Erythroblast (primary cell): ENCODE data around the gene DACH1.

Experiments
- GATA1 ChIP-seq: IDR thresholded peaks from 2 replicates; pipeline ENCODE4 v1.6.1; 2011; ENCODE audit warnings: low read depth, mild to moderate bottlenecking, control low read depth, low read length, moderate library complexity
- POLR2A ChIP-seq: IDR thresholded peaks from 2 replicates; pipeline ENCODE4 v1.6.1; 2011; ENCODE audit warnings: mild to moderate bottlenecking, low read length

- TF ChIP-seq POLR2A (no peak), GATA1 (no peak)
Observed at GRCh38 chr13:71618159-71618558, 248.8 kb downstream of the DACH1 start.
